Cardiac muscle cell (in vitro differentiated cells and primary cell): ENCODE data around the gene ZNF92. TPM values are rescaled to one million over a fixed set of nuclear protein-coding genes. Genes with fewer than 3 reads are reported as not detected.
A peak's percentile ranks its signal among the peaks of the same experiment; 100 is the strongest.
"Not testable (repeated sequence)": the region's sequence is repeated elsewhere in the genome, so short reads cannot be mapped to it uniquely, and the experiment has no call there.

Experiments used
- DNase-seq, 2 donors: peaks; one replicate each; pipeline versions ENCODE4 v3.0.0 to v3.0.0-alpha.2; 2010 to 2017; ENCODE audit warnings: low read depth in 1 of 2, low spot score in 1 of 2
- H3K27ac ChIP-seq: fragments of 200-600 bp; sonication (generic); 2 replicates; pipeline ENCODE4 v1.5.1; 2016
- H3K27me3 ChIP-seq: fragments of 200-600 bp; sonication (generic); 2 replicates; pipeline ENCODE4 v1.6.0; 2016; ENCODE audit warnings: control low read depth
- H3K36me3 ChIP-seq: fragments of 200-600 bp; sonication (generic); 2 replicates; pipeline ENCODE4 v1.5.1; 2016; ENCODE audit warnings: control low read depth
- H3K4me1 ChIP-seq: fragments of 200-600 bp; sonication (generic); 2 replicates; pipeline ENCODE4 v1.8.1; 2017; ENCODE audit warnings: low read depth, mild to moderate bottlenecking, mixed run types
- H3K4me3 ChIP-seq: fragments of 200-600 bp; sonication (generic); 2 replicates; pipeline ENCODE4 v1.5.1; 2016; ENCODE audit warnings: mild to moderate bottlenecking
- H3K9me3 ChIP-seq: fragments of 200-600 bp; sonication (generic); 2 replicates; pipeline ENCODE4 v1.5.1; 2017; ENCODE audit warnings: low read depth, mild to moderate bottlenecking, control low read depth
- polyA plus RNA-seq: library from polyadenylated mRNA; unstranded; fragments of >200 nt; fragmentation: Nextera tagmentation; extraction: Ambion mirVana; gene quantifications from 2 replicates; pipeline ENCODE4 v1.2.1, GENCODE V29; 2016
- total RNA-seq: library from RNA; depleted of rRNA; stranded (reverse); fragments of >200 nt; gene quantifications from 2 replicates; pipeline ENCODE4 v1.2.3, GENCODE V29; 2016
- TF ChIP-seq, protein P1 (sequence below): IDR thresholded peaks from 2 replicates; pipeline ENCODE4 v1.5.1; 2012; ENCODE audit warnings: low read depth, mild to moderate bottlenecking, low read length

The ZNF92 gene
- 5.9 and 9.4 TPM in 2 replicates for total RNA-seq
- 8.3 and 10.2 TPM in 2 replicates for polyA plus RNA-seq

GRCh38 chr7:65373608-65374351 lies at the start of gene ZNF92:
Gene ZNF92 (plus strand): TSS chr7:65373855. CDS start chr7:65373998, 143 bp downstream.
- no peaks in the 10 kb centered on the region for H3K9me3 ChIP-seq
- TF ChIP-seq, protein P1, sequence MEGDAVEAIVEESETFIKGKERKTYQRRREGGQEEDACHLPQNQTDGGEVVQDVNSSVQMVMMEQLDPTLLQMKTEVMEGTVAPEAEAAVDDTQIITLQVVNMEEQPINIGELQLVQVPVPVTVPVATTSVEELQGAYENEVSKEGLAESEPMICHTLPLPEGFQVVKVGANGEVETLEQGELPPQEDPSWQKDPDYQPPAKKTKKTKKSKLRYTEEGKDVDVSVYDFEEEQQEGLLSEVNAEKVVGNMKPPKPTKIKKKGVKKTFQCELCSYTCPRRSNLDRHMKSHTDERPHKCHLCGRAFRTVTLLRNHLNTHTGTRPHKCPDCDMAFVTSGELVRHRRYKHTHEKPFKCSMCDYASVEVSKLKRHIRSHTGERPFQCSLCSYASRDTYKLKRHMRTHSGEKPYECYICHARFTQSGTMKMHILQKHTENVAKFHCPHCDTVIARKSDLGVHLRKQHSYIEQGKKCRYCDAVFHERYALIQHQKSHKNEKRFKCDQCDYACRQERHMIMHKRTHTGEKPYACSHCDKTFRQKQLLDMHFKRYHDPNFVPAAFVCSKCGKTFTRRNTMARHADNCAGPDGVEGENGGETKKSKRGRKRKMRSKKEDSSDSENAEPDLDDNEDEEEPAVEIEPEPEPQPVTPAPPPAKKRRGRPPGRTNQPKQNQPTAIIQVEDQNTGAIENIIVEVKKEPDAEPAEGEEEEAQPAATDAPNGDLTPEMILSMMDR: no peak
- H3K4me1 ChIP-seq: peaks cover under 1% of the 10 kb centered on the region
- H3K4me3 ChIP-seq: peak within 1 kb of the TSS; percentile 93
- H3K36me3 ChIP-seq: peaks cover 4% of the 10 kb centered on the region
- no peaks in the 10 kb centered on the region for H3K27me3 ChIP-seq
- DNase-seq: peak; percentile 88 to 97
- H3K27ac ChIP-seq: peak within 1 kb of the TSS; percentile 98

- TF ChIP-seq, protein P1: no peak
- H3K27me3 ChIP-seq: no peaks in the 10 kb centered on the region
- H3K27ac ChIP-seq: no peak overlapping the region
- H3K4me1 ChIP-seq: no peaks in the 10 kb centered on the region
- no peak for DNase-seq
- H3K36me3 ChIP-seq: no peaks in the 10 kb centered on the region
- H3K4me3 ChIP-seq: no peak overlapping the region
- no peaks in the 10 kb centered on the region for H3K9me3 ChIP-seq
Observed at GRCh38 chr7:65325793-65326432, 47.7 kb upstream of the ZNF92 start.

GRCh38 chr7:65338346-65338745 lies 35.3 kb upstream of the ZNF92 start:
- H3K9me3 ChIP-seq: no peaks in the 10 kb centered on the region
- TF ChIP-seq, protein P1: no peak
- H3K27ac ChIP-seq: no peak overlapping the region
- no peaks in the 10 kb centered on the region for H3K4me1 ChIP-seq
- no peaks in the 10 kb centered on the region for H3K27me3 ChIP-seq
- DNase-seq: no peak
- no peak overlapping the region for H3K4me3 ChIP-seq
- H3K36me3 ChIP-seq: no peaks in the 10 kb centered on the region

DNA sequence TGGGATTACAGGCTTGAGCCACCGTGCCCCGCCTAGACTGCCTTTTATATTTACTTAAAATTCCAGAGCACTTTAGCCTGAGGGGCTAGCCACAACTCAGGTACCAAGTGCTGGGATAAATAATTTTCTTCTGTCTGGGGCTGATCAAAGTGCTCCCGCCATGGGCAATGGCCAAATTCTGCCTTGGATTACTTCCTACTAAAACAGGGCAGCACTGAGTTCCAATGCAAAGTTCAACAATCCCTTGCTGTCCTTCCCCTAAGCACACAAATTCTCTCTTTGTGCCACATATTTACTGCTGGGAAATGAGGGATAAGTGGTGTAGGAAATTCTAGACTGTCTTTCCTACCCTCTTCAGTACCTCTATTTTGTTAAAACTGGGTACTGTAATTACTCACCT lies 34.4 kb upstream of the ZNF92 start:
- Histone ChIP-seq H3K9me3 (no peaks in the 10 kb centered on the region), H3K4me1 (no peaks in the 10 kb centered on the region)

GRCh38 chr7:65342723-65343629 lies 30.7 kb upstream of the ZNF92 start:
- H3K4me3 ChIP-seq: no peak overlapping the region
- H3K27me3 ChIP-seq: no peaks in the 10 kb centered on the region
- H3K9me3 ChIP-seq: no peaks in the 10 kb centered on the region
- H3K4me1 ChIP-seq: no peaks in the 10 kb centered on the region
- TF ChIP-seq, protein P1: no peak
- H3K27ac ChIP-seq: no peak overlapping the region
- no peak for DNase-seq
- H3K36me3 ChIP-seq: no peaks in the 10 kb centered on the region

More for the DNA sequence above, 34.4 kb upstream of the ZNF92 start:
- no peak overlapping the region for H3K4me3 ChIP-seq
- H3K27ac ChIP-seq: no peak overlapping the region
- no peak for DNase-seq
- TF ChIP-seq, protein P1: no peak
- no peaks in the 10 kb centered on the region for H3K27me3 ChIP-seq
- no peaks in the 10 kb centered on the region for H3K36me3 ChIP-seq

- not testable (repeated sequence) for H3K27ac ChIP-seq, H3K4me1 ChIP-seq, H3K9me3 ChIP-seq, H3K4me3 ChIP-seq, H3K27me3 ChIP-seq, DNase-seq, H3K36me3 ChIP-seq
Observed at GRCh38 chr7:65344541-65344940, 29.1 kb upstream of the ZNF92 start.
